Activated T-helper 1 cell treated with anti-CD3 and anti-CD28 coated beads, Interleukin-12 subunit alpha, Interleukin-12 subunit beta, Interleukin-2, Interleukin-4 antibody, amounts not matched to agents 30 ng/mL and 10 ng/mL and 1 ng/mL, durations not matched to agents 14 hours and 24 hours and 36 hours (primary cell): ENCODE measurements around the gene STXBP1. TPM values are rescaled to one million over a fixed set of nuclear protein-coding genes. Genes with fewer than 3 reads are reported as not detected.

Experiments used
- DNase-seq: peaks from one replicate; pipeline ENCODE4 v3.0.0; 2021; ENCODE audit warnings: low spot score
- H3K27ac Mint-ChIP-seq: one replicate; pipeline ENCODE4 v1.8.0; 2021; ENCODE audit warnings: mild to moderate bottlenecking, mixed read lengths
- H3K27me3 Mint-ChIP-seq: one replicate; pipeline ENCODE4 v1.8.0; 2022; ENCODE audit warnings: mild to moderate bottlenecking, moderate library complexity, mixed read lengths; ENCODE audit not compliant: insufficient read depth
- H3K36me3 Mint-ChIP-seq: one replicate; pipeline ENCODE4 v1.8.0; 2021; ENCODE audit warnings: low read depth, mixed read lengths
- H3K4me1 Mint-ChIP-seq: one replicate; pipeline ENCODE4 v1.8.0; 2021; ENCODE audit warnings: low read depth, mixed read lengths
- H3K4me3 Mint-ChIP-seq: one replicate; pipeline ENCODE4 v1.8.0; 2021; ENCODE audit warnings: mild to moderate bottlenecking, moderate library complexity, mixed read lengths
- H3K9me3 Mint-ChIP-seq: one replicate; pipeline ENCODE4 v1.8.0; 2021; ENCODE audit warnings: mixed read lengths
- intact Hi-C: fragments of 100-400 bp; cut with micrococcal nuclease; formaldehyde crosslinking; loops from one replicate; pipeline ENCODE4 v1.15.1; 2024
- total RNA-seq: library from RNA; stranded (reverse); gene quantifications from 2 replicates; pipeline ENCODE4 v1.2.3, GENCODE V29; 2022

Gene STXBP1
- total RNA-seq, 1 donor from 2014 or later, result 32.9 TPM

DNA sequence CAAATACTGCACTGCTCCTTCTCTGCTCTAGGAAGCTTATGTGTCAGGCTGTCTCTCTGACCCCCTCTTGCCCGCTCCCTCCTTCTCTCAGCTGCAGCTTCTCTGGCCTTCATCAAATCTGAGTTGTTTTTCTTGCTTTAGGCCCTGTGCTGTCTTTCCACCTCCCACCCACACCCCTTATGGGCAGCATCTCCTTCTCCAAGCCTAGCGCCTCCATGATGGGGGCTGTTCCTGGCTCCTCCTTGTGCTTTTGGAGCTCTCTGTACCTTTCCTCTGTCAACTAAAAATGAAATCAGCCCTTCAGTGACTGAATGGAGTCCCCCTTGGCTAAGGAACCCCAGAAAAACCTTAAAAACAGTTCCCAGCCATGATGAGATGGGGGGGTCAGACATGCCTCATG lies 88.1 kb downstream of the STXBP1 start:
- DNase-seq, result no peak
- no peaks in the 10 kb centered on the region for H3K36me3 Mint-ChIP-seq
- H3K4me1 Mint-ChIP-seq, result peaks cover 15% of the 10 kb centered on the region
- no peak overlapping the region for H3K27ac Mint-ChIP-seq
- H3K9me3 Mint-ChIP-seq, result no peaks in the 10 kb centered on the region
- peaks cover 2% of the 10 kb centered on the region for H3K27me3 Mint-ChIP-seq
- intact Hi-C loops, result no loop called here
- H3K4me3 Mint-ChIP-seq, result no peak overlapping the region

DNA sequence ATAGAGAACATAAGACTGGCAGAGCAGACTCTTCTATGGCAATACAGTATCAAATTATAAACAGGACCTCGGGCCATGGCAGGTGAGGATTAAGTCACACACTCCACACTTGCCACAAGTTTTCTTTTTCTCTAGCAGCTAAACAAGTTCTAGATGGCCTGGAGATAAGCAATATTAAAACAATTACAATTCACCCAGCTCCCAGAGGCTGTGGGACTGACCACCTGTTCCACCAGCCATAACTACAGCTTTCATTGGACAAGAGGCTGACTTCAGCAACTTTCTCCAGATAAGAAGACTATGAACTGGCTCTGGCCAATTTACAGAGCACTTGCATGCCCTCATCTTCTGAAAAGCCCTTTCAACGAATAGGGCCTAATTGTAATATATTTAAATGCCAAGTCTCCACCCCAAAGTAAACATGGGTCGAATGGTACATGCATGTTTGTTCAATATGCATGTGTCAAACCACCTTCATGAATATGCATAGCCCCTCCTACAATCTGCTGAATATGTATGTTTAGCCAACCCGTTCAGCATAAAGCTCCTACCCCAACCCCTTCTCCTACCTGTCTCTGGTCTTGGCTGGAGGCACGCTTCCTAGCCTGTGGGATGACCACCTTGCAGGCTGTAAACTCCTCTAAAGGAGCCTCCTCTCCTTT lies 88.6 kb downstream of the STXBP1 start:
- Mint-ChIP-seq H3K4me1 (peaks cover 15% of the 10 kb centered on the region), H3K27me3 (peaks cover 2% of the 10 kb centered on the region), H3K4me3 (no peak overlapping the region), H3K36me3 (no peaks in the 10 kb centered on the region), H3K27ac (no peak overlapping the region), H3K9me3 (no peaks in the 10 kb centered on the region)
- DNase-seq, result no peak
- intact Hi-C loops, result no loop called here

DNA sequence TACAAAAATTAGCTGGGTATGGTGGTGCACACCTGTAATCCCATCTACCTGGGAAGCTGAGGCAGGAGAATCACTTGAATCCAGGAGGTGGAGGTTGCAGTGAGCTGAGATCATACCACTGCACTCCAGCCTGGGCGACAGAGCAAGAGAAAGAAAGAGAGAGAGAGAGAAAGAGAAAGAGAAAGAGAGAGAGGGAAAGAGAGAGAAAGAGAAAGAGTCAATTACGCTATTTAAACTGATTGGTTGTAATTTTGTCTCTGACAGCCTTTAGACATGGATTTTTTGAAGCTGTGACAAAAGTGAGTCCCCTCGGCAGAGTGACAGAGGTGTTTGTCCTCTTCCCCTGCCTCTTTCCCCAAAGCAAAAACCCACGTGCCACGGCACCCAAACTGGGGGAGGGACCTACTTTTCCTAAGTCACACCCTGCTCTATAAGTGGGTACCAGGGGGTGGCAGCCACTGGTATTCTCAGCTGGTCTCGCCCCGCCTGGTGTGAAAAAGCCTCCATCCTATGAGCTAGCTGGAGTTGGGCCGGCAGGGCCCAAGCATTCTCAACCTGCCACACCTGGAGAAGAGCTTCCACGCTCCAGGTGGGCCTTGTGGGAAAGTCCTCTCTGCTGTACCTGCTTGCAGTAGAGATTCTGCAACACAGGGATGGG lies 91.3 kb downstream of the STXBP1 start:
- Mint-ChIP-seq H3K27ac (no peak overlapping the region), H3K9me3 (no peaks in the 10 kb centered on the region), H3K36me3 (no peaks in the 10 kb centered on the region), H3K4me1 (peaks cover 15% of the 10 kb centered on the region), H3K4me3 (no peak overlapping the region), H3K27me3 (peaks cover 2% of the 10 kb centered on the region)
- DNase-seq, result no peak
- intact Hi-C loops, result no loop called here

DNA sequence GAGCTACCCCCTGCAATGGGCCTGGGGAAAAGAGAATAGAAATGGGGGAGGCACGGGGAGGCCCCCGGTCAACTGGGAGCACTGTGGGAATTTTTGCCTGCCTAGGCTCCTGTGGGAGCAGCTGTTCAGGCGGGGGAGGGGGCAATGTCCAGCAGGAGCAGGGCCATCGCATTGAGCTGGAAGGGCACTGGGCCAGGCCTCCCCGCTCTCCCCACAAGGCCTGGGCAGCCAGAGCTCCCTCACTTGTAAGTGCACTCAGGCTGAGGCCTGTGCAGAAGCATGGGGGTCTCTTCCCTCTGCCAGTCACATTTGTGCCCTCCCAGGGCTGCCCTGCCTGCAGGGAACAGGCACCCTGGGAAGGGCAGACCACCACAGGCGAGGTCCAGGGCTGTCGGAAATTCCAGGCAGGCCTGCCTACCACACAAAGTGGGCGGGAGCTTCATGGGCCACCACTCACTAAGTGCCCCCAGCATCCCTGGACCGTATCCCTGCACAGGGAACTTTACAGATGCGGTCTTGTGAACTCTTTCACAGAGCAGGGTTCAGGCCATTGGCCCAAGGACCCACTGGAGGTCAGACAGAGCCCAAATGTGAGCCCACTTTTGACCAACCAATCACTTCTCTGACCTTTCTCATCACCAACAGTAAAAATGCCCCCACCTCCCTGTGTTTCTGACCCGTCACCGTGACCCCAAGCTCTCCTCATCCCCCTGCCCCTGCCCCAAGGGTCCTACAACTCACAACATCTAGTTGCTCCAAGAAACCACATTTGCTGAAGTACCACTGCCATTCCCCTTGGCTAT lies 93.7 kb downstream of the STXBP1 start:
- no peaks in the 10 kb centered on the region for H3K36me3 Mint-ChIP-seq
- no peak overlapping the region for H3K4me3 Mint-ChIP-seq
- no peaks in the 10 kb centered on the region for H3K9me3 Mint-ChIP-seq
- no peak for DNase-seq
- intact Hi-C loops, result no loop called here
- peaks cover 2% of the 10 kb centered on the region for H3K27me3 Mint-ChIP-seq
- H3K4me1 Mint-ChIP-seq, result no peaks in the 10 kb centered on the region
- no peak overlapping the region for H3K27ac Mint-ChIP-seq

DNA sequence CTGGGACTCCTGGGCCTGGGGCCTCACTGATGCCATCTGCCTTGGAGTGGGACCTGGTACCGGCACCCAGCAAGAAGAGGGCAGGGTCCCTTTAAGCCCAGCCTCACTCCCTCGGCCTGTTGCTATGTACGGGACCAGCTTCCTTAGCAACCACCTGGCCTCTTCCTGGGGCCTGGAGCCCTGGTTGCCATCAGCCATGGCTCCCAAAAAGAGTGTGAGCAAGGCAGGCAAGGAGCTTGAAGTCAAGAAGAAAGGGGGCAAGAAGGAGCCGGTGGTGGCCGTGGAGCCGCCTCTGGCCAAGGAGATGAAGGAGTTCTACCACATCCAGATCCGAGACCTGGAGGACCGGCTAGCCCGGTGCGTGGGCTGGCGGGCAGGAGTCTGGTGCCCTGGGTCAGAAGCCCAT lies 94.8 kb downstream of the STXBP1 start, which contains the start of gene CFAP157:
Gene CFAP157 (plus strand): TSS at position 153 of the 406 bp plus-strand sequence. CDS start 44 bp downstream, at position 197.
- Mint-ChIP-seq H3K27ac (no peak within 1 kb of the TSS), H3K36me3 (no peaks in the 10 kb centered on the region), H3K4me3 (no peak within 1 kb of the TSS), H3K9me3 (no peaks in the 10 kb centered on the region), H3K4me1 (peaks cover 7% of the 10 kb centered on the region), H3K27me3 (peaks cover 2% of the 10 kb centered on the region)
- intact Hi-C loops, result no loop called here
- no peak for DNase-seq

DNA sequence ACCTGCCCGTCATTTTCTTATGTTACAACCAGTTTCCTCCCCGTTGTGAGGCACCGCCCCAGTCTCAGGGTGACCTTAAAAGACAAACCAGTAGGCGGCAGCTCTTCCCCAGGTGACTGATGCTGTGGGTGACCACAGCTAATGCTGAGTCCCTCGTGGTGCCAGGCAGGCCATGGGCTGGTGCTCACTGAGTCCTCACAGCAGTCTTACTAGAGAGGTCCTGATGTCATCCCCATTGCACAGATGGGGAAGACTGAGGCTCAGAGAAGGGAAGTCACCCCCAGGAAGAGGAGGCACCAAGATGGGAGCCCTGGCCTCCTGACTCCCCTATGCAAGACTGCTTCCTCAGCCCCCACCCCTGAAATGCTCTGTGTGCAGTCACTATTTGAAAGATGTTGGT lies 95.7 kb downstream of the STXBP1 start:
- Mint-ChIP-seq H3K27me3 (peaks cover 2% of the 10 kb centered on the region), H3K27ac (no peak overlapping the region), H3K9me3 (no peaks in the 10 kb centered on the region), H3K4me3 (no peak overlapping the region), H3K4me1 (peaks cover 7% of the 10 kb centered on the region), H3K36me3 (no peaks in the 10 kb centered on the region)
- DNase-seq, result no peak
- intact Hi-C loops, result no loop called here

DNA sequence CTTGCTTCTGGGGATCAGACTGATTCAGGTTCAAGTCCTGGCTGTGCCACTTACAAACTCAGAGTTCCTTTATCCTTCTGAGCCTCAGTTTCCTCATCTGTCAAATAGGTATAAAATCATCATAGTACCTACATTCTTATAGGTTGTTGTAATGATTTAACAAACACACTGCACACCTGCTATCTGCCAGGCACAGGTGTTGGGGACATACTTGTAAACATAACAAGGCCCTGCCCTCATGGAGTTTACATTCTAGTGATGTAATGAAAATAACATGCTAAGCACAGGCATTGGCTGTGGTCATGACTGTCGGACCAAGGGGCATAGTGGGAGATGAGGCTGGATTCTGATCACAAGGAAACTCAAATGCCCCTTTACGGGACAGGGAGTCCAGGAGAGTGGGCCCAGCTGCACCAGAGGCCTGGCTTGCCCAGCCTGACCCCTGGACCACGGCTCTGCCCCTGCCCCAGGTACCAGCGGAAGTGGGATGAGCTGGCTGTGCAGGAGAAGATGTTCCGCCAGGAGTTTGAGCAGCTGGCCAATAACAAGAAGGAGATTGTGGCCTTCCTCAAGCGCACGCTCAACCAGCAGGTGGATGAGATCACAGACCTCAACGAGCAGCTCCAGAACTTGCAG lies 97.0 kb downstream of the STXBP1 start:
- H3K27ac Mint-ChIP-seq, result no peak overlapping the region

DNA sequence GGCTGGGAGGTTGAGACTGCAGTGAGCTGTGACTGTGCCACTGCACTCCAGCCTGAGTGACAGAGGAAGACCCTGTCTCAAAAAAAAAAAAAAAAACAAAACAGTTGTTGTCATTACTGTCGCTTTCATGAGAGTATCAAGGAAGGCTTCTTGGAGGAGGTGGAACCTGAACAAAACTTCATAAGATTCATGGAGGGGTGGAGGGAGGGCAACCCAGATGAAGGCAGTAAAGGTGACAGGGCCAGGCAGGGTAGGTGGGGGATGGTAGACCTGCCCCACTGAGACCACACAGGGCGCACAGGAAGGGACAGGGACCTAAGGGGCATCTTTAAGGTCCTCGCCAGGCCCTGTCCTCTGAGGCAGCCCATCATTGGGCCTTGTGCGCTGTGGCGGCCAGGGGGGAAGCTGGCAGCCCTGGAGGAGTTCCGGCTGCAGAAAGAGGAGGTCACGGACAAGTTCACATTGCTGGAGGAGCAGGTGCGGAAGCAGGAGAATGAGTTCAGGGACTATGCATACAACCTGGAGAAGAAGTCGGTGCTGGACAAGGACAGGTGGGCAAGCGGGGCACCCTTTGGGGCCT lies 98.2 kb downstream of the STXBP1 start:
- H3K27ac Mint-ChIP-seq, result no peak overlapping the region
- DNase-seq, result no peak

More for the DNA sequence above, 97.0 kb downstream of the STXBP1 start:
- H3K9me3 Mint-ChIP-seq, result no peaks in the 10 kb centered on the region
- H3K4me1 Mint-ChIP-seq, result peaks cover 7% of the 10 kb centered on the region
- intact Hi-C loops, result no loop called here
- H3K4me3 Mint-ChIP-seq, result no peak overlapping the region
- no peak for DNase-seq
- H3K36me3 Mint-ChIP-seq, result no peaks in the 10 kb centered on the region
- no peaks in the 10 kb centered on the region for H3K27me3 Mint-ChIP-seq

DNA sequence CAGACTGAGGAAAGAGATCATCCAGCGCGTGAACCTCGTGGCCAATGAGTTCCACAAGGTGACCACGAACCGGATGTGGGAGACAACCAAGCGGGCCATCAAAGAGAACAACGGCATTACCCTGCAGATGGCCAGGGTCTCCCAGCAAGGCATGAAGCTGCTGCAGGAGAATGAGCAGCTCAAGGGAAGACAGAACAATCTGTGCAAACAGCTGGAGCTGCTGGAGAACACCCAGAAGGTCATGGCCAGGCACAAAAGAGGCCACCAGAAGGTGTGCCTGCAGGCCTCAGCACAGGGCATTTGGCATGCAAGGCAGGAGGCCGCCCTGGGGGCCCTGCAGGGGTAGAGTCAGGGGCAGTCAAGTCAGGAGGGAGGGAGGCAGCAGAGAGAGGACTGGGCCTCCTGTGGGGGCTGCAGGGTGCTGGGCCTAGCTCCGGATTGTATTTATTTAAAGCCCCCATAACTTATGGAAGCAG lies 99.2 kb downstream of the STXBP1 start:
- H3K27ac Mint-ChIP-seq, result no peak overlapping the region
- H3K27me3 Mint-ChIP-seq, result peaks cover 2% of the 10 kb centered on the region
- no peaks in the 10 kb centered on the region for H3K36me3 Mint-ChIP-seq
- intact Hi-C loops, result no loop called here
- H3K4me3 Mint-ChIP-seq, result no peak overlapping the region
- no peaks in the 10 kb centered on the region for H3K9me3 Mint-ChIP-seq
- no peak for DNase-seq
- H3K4me1 Mint-ChIP-seq, result peaks cover 17% of the 10 kb centered on the region

More for the DNA sequence above, 98.2 kb downstream of the STXBP1 start:
- intact Hi-C loops, result no loop called here
- peaks cover 8% of the 10 kb centered on the region for H3K4me1 Mint-ChIP-seq
- no peaks in the 10 kb centered on the region for H3K27me3 Mint-ChIP-seq
- no peaks in the 10 kb centered on the region for H3K36me3 Mint-ChIP-seq
- no peak overlapping the region for H3K4me3 Mint-ChIP-seq
- no peaks in the 10 kb centered on the region for H3K9me3 Mint-ChIP-seq

DNA sequence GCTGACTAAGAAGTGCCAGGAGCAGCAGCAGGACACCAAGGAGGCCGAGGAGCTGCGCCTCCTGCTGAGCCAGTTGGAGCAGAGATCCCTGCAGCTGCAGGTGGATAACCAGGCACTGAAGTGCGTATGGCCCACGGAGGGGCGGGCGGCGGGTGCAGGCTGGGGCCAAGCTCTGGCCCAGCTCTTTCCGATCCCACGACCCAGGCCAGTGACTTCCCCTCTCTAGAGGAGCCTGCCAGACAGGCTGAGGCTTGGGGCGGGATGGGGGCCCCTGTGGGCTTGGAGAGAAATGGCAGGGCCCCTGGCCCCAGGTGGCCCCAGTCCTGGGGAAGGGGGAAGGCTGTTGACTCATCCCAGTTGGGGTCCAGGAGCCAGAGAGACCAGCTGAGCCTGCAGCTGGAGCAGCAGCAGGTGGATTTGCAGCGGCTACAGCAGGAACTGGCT lies 99.8 kb downstream of the STXBP1 start:
- Mint-ChIP-seq H3K27me3 (peaks cover 2% of the 10 kb centered on the region), H3K9me3 (no peaks in the 10 kb centered on the region), H3K36me3 (no peaks in the 10 kb centered on the region), H3K4me3 (no peak overlapping the region), H3K27ac (no peak overlapping the region), H3K4me1 (peaks cover 18% of the 10 kb centered on the region)
- intact Hi-C loops, result no loop called here
- DNase-seq, result no peak

DNA sequence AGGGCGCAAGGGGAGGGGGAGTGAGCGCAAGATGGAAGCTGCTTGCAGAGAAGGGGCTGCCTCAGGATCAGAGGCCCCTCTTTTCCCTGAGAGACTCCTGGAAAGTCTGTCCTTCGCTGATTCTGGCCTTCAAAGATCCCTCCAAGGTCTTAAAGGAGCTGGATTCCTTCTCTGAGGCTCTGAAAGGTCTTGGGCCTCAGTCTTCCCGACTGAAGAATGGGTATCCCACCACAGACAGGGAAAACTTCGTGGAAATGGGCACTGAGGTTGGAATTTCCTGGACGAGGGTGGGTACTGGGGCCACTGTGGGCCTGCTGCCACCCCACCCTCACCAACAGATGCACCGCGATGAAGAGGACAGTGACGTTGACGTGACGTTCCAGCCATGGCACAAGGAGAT lies 100.3 kb downstream of the STXBP1 start:
- DNase-seq, result no peak
- intact Hi-C loops, result no loop called here
- H3K27me3 Mint-ChIP-seq, result peaks cover 2% of the 10 kb centered on the region
- no peaks in the 10 kb centered on the region for H3K9me3 Mint-ChIP-seq
- H3K36me3 Mint-ChIP-seq, result no peaks in the 10 kb centered on the region
- no peak overlapping the region for H3K27ac Mint-ChIP-seq
- peak overlapping the region; percentile 53 for H3K4me3 Mint-ChIP-seq
- H3K4me1 Mint-ChIP-seq, result peaks cover 18% of the 10 kb centered on the region

DNA sequence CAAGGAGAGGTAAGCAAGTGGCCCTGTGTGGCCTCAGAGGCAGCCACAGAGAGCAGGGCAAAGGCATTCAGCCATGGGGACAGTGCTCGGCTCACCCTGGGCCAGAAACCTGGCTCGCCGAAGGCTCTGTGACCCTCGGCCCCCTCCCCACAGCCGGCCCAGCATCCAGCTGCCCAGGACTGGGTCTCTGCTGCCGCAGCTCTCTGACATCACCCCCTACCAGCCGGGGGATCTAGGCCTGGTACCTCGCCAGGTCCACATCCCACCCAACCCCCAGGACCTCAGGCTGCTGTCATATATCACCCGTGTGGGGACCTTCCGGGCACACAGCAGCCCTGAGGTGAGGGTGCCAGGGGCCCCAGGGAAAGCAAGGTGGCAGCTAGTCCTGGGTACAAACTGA lies 100.8 kb downstream of the STXBP1 start:
- intact Hi-C loops, result no loop called here
- H3K36me3 Mint-ChIP-seq, result no peaks in the 10 kb centered on the region
- DNase-seq, result no peak
- H3K4me1 Mint-ChIP-seq, result peaks cover 18% of the 10 kb centered on the region
- peaks cover 2% of the 10 kb centered on the region for H3K27me3 Mint-ChIP-seq
- H3K27ac Mint-ChIP-seq, result no peak overlapping the region
- H3K4me3 Mint-ChIP-seq, result peak overlapping the region; percentile 53
- H3K9me3 Mint-ChIP-seq, result no peaks in the 10 kb centered on the region
